Bone marrow (tissue), 2 donors: Measurements from ENCODE around the gene TSSK2.
"Not testable (repeated sequence)": the region's sequence is repeated elsewhere in the genome, so short reads cannot be mapped to it uniquely, and the experiment has no call there.

ENCODE experiments used
- DNase-seq, 2 donors: peaks; one replicate each; lab custom pipeline; 2025; lab: John Stamatoyannopoulos, UW

TSSK2 gene

DNA sequence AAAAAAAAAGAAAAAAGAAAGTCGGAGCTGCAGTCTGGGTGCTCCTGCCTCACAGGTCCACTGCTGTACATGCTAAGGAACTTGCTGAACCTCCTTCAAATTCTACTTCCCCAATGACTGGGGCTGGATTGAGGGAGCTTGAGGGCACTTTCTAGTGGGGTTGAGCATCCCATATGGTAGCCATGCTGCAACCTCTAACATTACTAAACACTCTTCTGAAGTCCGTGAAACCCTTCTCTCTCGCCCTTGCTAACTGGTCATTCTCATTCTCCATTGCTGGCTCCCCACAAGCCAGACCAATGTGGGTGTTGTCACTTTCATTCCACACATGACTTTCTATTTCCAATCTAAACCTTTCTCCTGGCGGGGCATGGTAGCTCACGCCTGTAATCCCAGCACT, 12.1 kb downstream of the TSSK2 start:
- DNase-seq, result no peak

DNA sequence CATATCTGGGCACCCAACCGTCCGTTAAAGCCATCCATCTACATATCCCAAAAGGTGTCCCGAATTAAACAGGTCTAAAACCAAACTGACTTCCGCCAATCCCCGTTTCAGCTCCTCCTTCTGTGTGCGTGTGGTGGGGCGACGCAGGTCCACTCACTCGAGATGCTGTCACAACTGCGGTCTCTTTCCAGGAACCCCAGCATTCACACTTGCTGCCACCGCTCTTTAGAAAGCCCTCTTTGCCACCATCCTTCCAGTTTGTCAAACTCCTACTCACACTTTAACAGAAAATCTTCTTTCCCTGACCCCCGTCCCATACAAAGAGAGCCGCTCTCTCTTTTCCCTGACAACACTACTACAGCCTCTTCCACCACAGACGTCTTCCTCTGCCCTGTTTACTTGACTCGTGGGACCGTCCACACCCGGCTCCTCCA, 12.9 kb downstream of the TSSK2 start:
- DNase-seq, result peak in 1 of 2 donors; percentile 33

DNA sequence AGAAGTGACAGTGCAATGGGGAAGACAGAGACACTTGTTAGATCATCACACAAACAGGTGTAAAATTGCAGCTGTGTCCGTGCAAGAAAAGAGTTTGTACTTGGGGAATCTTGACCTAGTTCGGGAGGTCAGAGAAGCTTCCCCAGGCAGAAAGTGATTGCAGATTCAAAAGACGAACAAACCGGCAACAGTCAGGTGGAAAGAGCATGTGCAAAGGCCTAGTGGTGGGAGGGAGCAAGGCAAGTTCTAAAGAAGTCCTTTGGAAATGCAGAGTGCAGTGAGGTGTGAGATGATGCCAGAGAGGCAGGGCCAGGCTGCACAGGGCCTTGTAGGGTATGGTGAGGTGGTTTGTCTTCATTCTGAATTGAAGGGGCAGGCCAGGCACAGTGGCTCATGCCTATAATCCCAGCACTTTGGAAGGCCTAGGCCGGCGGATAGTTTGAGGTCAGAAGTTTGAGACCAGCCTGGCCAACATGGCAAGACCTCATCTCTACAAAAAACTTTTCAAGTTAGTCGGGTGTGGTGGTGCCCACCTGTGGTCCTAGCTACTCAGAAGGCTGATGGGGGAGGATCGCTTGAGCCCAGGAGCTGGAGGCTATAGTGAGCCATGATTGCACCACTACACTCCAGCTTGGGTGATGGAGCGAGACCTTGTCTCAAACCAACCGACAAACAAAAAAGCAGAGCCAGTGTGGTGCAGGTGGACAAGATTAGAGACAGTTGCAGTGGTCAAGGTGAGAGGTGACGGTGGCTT, 15.3 kb downstream of the TSSK2 start:
- DNase-seq, result no peak

DNA sequence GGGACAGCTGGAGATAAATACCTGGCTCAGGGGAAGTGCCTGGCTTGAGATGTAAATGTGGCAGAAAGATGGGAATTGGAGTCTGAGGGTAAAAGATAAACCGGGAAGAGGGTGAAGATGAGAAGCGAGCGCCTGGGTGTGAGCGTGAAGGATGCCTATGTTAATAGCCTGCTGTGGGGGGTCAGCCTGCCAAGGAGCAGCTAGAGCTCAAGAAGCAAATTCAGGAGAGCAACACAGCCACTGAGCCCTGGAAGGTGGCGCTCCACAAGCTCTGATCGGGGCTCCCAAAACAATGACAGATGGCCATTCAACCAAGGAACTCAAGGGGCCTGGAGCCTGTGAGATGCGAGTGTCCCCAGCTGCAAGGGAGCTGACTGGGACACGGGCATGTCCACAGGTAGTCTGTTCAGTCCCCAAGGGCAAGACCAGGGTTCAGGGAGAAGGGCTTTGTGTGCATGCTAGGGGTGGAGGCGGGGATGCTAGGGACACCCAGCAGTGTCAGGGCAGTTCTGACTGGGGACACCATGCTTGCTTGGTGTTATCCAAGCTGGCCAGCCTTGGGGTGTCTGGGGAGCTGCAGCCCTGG, 16.2 kb downstream of the TSSK2 start:
- no peak for DNase-seq

DNA sequence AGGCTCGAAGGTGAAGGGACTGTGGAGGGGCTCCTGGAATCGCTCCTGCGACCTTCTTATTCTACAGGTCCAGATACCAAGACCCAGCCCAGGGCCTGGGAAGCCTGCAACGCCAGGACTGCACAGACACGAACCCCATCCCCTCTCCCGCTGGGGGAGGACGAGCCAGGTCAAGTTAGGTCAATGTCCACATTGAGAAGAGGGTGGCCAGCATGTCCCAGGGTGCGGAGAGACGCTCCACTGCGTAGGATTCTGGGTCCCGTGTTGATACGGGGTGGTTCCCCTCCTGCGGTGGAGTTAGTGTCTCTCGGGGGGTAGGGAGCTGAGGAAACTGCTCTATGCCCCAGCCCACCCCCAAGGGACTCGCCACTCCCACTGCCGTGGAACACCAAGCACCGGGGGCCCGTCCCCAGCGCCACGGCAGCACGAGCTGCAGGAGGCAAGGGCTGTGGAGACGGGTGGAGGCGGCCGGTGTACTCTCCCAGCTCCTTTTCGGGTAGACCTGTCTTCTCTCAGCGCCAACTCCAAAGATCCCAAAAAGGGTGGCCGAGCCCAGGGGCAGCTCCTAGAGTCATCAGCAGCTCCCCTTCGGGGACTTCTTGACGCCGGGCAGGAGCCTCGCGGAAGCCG, 17.4 kb downstream of the TSSK2 start:
- DNase-seq, result no peak

DNA sequence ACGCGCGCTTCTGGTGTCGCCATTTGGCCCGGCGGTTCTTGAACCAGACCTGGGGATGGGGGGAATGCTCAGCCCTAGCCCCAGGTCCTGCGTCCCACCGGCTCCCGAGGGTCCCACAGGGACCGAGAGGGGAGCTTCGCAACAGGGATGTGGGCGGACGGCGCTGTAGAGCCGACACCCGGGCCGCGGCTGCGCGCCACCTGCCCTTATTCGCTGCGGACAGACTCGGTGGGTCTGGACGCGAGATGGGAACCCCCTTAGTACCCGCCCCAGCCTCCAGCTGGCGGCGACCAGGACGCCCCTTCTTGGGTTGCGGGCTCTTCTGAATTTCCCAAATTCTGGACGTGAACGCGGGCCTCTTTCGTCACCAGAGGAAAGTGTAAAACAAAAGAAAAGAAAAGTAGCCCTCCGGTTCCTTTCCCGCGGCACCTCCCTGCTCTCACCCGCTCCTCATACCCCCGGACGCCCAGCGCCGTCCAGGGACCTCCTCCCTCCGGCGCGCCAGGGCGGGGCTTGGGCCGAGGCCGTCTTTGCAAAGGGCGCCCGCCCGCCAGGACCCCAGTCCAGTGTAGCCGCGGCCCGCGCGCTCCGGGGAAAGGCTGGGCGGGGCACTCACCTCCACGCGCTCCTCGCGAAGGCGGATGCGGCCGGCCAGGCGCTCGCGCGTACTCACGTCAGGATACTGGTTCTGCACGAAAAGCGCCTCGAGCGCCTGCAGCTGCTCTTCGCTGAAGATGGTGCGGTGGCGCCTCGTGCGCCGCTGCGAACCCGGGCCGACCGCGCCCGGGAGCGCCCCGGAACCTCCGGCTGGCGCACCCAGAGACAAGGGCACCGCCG, 18.2 kb downstream of the TSSK2 start:
- DNase-seq, result no peak

DNA sequence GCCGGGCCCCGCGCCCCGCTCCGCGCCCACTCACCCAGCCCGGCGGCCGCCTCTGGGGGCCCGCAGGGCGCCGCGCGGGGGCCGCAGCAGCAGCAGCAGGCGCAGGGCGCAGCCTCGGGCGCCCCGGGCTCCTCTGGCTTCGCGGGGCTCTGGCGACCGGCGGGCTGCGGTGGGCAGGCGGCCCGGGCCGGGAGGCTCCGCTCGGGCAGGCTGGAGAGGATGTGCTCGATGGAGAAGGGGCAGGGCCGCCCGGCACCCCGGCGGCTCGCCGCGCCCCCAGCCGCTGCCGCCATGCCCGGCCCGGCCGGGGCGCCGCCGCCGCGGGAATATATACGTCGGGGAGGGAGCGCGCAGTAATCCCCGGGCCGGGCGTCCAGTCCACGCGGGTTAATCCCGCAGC, 18.9 kb downstream of the TSSK2 start, which contains the start of gene GSC2:
TSS of gene GSC2 (minus strand) at position 302 of the 400 bp plus-strand sequence. CDS start at position 293, 9 bp downstream.
- DNase-seq, result no peak

DNA sequence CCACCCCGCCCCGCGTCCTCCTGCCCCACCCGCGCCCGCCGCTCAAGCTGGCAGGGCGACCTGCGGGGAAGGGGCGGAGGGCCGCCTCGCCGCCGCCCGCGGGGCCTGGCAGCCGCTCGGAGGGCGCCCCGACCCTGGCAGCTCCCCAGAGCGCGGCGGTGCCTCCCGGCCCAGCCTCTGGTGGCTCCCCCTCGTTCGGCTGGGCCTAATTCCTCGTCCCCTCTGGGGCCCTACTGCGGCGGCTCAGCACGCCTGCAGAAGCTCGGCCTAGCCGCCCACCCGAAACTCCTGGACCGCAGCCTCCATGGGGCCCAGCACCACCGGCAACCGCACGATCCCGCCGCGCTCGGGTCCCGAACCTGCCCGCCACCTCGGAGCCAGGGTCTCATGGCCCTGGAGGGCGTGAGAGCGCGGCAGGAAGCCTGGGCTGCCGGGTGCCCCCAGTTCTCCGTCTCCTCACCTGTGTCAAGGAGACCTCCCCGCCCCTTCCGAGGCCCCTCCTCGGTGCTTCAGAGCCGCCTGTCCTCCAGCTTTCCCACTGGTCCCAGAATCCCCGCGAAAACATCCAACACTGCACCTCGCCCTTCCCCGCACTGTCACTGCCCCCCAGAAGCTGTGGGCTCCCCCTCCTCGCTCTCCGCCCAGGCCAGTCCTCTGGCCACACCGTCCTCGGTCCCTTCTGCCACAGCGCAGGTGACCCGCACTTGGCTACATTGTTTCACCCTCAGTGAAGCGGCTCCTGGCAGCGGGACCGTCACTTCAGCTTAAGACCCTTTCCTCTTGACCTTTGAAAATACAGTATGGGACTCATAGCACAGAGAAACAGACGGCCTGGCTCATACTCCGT, 19.6 kb downstream of the TSSK2 start:
- DNase-seq, result no peak

DNA sequence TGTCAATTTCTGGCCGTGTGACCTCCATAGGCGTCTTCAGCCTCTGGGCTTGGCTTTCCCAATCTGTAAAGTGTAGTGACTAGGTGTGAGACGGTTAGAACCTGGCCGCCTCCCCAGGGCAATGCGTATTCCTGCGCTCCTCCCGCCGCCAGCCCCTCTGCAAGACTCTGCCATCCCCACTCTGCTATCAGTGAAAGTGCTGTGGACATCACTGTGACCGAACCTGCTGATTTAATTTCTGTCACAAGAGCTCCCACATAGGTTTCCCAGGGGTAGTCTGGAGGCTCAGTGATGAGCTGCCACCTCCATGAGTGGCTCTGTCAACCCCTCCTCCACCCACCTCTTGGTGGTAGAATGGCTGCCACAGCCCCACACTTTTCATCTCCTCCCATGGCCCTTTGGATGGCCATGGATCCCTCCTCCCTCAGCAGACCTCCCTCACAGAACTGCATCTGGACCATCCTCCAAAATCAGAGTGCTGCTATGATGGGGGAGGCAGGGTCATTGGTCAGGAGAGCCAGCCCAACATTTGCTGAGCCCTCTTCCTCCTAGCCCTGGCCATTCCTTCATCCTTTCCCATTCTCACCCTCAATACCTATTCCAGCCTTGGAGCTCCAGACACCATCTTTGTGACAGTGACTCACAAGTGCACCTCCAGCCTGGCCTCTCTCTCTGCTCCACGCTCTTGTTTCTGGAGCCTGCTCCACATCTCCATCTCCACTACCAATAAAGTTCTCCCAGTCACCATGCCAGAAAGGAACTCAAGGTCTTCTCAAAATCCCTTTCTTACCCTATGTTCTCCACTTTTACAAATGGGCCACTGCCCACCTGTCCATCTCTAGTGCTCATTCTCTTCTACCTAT, 20.5 kb downstream of the TSSK2 start:
- DNase-seq, result no peak

DNA sequence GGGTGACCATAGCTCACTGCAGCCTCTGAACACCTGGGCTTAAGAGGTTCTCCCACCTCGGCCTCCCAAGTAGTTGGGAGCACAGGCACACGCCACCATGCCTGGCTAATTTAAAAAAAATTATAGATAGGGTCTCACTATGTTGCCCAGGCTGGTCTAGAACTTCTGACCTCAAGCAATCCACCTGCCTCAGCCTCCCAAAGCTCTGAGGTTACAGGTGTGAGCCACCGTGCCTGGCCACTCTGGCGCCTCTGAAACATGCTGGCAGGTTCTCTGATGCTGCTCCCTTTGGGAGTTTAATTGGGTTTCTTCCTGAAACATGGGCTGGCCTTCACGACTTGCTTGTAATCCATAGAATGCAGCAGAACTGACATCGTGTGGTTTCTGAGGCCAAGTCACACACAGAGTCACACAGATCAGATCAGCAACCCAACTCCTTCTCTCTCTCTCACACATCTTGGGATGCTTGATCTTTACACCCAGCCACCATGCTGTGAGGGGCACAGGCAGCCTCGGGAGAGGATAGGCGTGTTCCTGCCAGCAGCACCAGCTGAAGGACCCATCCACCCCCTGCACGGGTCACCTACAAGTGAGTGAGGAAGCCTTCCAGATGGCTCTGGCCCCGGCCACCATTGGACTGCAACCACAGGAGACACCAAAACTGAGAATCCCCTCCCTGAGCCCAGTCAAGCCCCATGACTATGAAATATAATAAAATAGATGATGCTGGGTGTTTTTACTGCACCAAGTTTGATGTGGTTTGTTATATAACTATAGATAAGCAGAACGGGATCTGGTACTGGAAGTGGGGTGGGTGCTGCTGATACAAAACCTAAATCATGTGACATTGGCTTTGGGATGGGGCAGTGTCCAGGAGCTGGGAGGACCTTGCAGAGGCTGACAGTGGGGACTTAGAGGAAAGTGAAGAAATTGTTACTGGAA, 22.1 kb downstream of the TSSK2 start:
- no peak for DNase-seq

DNA sequence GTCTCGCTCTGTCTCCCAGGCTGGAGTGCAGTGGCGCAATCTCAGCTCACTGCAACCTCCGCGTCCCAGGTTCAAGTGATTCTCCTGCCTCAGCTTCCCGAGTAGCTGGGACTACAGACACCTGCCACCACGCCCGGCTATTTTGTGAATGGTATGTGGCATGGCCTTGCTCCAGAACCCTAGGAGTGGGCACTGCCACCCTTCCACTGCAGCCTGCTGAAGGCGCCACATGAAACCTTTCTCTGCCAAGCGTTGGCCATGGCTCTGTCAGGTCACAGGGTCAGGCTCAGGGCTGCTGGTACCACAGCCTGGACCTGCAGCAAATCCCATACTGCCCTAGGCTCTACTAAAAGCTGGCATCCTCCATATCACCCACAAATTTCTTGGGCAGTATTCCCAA, 25.0 kb downstream of the TSSK2 start:
- not testable (repeated sequence) for DNase-seq

DNA sequence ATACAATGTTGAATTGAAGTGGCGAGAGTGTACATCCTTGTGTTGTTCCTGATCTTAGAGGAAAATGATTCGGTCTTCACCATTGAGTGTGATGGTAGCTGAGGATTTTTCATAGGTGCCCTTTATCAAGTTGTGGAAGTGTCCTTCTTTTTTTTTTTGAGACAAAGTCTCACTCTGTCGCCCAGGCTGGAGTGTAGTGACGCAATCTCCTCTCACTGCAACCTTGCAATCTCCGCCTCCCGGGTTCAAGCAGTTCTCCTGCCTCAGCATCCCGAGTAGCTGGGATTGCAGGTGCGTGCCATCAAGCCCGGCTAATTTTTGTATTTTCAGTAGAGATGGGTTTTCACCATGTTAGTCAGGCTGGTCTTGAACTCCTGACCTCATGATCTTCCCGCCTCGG, 27.5 kb downstream of the TSSK2 start:
- not testable (repeated sequence) for DNase-seq

DNA sequence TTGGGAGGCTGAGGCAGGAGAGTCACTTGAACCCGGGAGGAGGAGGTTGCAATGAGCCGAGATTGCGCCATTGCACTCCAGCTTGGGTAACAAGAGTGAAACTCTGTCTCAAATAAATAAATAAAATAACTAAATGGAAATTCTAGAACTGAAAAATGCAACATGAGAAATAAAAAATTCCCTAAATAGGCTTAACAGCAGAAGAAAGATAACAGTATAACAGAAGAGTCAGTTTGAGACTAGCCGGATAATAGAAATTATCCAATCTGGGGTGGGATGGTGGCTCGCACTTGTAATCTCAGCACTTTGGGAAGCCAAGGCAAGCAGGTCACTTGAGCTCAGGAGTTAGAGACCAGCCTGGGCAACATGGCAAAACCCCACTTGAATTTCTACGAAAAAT, 33.3 kb downstream of the TSSK2 start:
- DNase-seq, result no peak

DNA sequence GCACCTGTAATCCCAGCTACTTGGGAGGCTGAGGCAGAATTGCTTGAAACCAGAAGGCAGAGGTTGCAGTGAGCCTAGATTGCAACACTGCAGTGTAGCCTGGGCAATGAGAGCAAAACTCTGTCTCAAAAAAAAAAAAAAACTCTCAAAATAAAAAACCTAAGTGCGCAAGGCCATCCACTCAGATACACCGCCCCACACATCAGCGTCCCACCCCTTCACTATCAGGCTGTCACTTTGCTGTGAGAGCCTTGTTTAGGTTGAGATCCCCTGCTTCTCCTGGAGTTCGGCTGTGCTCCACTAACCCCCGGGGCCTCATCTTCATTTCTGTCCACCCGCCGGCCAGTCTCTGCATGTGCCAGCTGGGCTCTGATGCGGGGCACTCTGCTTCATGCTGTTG, 35.3 kb downstream of the TSSK2 start:
- no peak for DNase-seq

DNA sequence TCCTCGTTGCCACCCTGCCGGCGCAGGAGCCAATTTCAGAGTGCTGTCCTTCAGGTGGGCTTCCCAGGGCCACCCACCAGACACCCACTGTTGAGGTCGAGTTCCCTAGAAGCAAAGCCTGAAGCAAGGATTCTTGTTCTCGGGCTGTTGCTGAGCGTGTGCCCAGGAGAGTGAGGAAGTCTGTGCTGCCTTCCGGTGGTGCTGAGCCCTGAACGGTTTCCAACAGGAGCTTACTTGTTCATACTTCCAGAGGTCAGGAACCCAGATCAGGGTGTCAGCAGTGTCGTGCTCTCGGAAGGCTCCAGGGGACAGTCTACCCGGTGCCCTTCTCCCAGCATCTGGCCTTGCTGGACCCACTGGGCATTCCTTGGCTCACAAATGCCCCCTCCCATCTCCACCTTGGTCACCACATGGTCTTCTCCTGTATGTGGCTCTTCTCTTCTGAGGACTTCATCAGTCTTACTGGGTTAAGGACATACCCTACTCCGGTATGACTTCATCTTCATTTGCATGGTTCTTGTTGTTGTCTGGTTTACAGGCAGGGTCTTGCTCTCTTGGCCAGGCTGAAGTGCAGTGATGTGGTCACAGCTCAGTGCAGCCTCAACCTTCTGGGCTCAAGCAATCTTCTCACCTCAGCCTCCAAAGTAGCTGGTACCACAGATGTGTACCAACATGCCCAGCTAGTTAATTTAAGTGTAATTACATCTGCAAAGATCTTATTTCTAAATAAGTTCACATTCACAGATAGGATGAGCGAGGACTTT, 36.2 kb downstream of the TSSK2 start:
- no peak for DNase-seq

DNA sequence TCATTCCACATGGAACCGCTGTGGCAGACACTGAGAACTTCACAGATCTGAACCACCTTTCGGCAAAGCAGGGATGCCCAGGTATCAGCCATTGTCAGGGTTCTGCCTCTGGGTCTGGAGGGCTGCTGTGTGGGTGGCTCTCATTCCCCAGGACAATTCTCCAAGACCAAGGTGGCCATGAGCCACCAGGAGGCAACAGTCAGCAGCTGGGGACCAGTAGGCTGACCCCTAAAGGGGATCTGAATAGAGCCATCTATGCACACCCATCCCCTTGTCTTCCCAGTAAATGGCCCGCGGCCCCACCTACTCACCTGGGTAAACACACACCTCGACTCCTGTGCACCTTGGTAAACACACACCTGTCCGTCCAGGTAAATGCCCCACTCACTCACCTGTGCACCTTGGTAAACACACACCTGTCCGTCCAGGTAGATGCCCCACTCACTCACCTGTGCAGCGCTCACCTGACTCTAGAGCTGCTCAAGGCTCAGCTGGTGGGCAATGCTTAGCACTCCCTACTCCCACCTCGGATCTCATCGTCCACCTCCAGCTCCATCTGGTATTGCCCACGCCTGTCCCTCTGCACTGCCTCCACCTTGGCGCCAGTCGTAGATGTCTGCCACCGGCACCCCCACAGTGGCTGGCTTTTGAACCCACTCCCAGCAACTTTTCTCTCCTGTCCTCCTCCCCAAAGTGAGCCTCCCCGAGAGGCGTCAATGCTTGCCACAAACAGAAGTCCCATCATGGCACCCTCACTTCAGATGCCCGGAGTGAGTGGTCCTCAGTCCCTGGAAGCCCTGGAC, 37.2 kb downstream of the TSSK2 start:
- DNase-seq, result no peak
